Progenitor cell of endocrine pancreas (in vitro differentiated cells): ENCODE measurements around the gene HEXIM2. TPM values are rescaled to one million over a fixed set of nuclear protein-coding genes. Genes with fewer than 3 reads are reported as not detected.
"Not testable (repeated sequence)": the region's sequence is repeated elsewhere in the genome, so short reads cannot be mapped to it uniquely, and the experiment has no call there.

Experiments
- DNase-seq: peaks from one replicate; pipeline ENCODE4 v3.0.0; 2021; ENCODE audit warnings: low spot score; ENCODE audit not compliant: unreplicated experiment
- H3K27ac Mint-ChIP-seq: 2 replicates; pipeline ENCODE4 v1.8.0; 2021; ENCODE audit warnings: mild to moderate bottlenecking, moderate library complexity, mixed read lengths
- H3K27me3 Mint-ChIP-seq: 2 replicates; pipeline ENCODE4 v1.8.0; 2021; ENCODE audit warnings: mixed read lengths
- H3K36me3 Mint-ChIP-seq: 2 replicates; pipeline ENCODE4 v1.8.0; 2022; ENCODE audit warnings: mixed read lengths; ENCODE audit not compliant: insufficient read depth
- H3K4me1 Mint-ChIP-seq: 2 replicates; pipeline ENCODE4 v1.8.0; 2021; ENCODE audit warnings: low read depth, mixed read lengths
- H3K4me3 Mint-ChIP-seq: 2 replicates; pipeline ENCODE4 v1.8.0; 2021; ENCODE audit warnings: low read depth, mild to moderate bottlenecking, moderate library complexity, mixed read lengths
- H3K9me3 Mint-ChIP-seq: 2 replicates; pipeline ENCODE4 v1.8.0; 2021; ENCODE audit warnings: low read depth, mixed read lengths
- total RNA-seq: library from RNA; stranded (reverse); gene quantifications from 2 replicates; pipeline ENCODE4 v1.2.1, GENCODE V29; 2021
- TF ChIP-seq, protein P1 (sequence below): fragments of 200-600 bp; sonication (generic); IDR thresholded peaks from one replicate; pipeline ENCODE4 v1.5.0; 2021; ENCODE audit warnings: antibody characterized with exemption, mild to moderate bottlenecking; ENCODE audit not compliant: unreplicated experiment

HEXIM2 gene
- total RNA-seq, 1 donor from 2014 or later: 11.9 TPM

DNA sequence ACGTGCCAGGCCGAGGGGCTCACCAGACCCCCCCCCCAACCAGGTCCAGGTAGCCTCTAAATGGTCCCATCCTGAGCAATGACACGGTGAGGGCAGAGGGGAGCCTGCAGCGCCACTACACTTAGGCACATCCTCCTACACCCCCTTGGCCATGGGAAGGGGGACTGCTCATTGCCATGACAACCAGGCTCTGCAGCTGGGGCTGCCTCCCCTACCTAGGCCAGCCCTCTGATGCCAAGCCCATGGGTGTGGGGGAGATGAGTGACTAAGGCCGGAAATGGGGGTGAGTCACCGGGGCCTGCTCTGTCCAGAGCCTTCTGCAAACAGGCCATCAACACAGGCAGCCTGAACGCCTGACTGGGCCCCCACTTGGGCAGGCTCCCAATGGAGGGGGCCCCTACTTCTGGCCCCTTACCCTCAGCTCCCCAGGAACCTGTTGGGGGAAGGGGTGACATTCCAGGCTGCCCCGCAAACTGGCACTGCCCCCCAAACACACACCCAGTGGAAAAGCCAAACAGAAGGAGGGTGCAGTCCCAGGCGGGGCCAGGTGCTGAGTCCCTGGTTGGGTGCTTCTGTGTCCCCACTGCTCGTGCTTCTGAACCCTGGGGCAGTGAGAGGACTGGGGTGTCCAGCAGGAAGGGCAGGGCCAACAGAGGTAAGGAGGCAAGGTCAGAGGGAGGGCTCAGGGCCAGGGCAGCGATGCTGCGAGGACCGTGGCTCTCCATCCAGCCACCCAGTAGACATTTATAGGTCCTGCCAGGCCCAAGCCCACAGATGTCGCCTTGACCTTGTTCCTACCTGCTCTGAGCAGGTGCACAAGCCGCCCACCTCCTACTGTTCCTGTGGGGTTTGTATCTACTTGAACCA is 37.5 kb upstream of the HEXIM2 start:
- Mint-ChIP-seq H3K36me3 (no peaks in the 10 kb centered on the region), H3K4me1 (peaks cover 25% of the 10 kb centered on the region), H3K9me3 (no peaks in the 10 kb centered on the region), H3K27me3 (no peaks in the 10 kb centered on the region), H3K4me3 (no peak overlapping the region), H3K27ac (no peak overlapping the region)
- TF ChIP-seq, protein P1, sequence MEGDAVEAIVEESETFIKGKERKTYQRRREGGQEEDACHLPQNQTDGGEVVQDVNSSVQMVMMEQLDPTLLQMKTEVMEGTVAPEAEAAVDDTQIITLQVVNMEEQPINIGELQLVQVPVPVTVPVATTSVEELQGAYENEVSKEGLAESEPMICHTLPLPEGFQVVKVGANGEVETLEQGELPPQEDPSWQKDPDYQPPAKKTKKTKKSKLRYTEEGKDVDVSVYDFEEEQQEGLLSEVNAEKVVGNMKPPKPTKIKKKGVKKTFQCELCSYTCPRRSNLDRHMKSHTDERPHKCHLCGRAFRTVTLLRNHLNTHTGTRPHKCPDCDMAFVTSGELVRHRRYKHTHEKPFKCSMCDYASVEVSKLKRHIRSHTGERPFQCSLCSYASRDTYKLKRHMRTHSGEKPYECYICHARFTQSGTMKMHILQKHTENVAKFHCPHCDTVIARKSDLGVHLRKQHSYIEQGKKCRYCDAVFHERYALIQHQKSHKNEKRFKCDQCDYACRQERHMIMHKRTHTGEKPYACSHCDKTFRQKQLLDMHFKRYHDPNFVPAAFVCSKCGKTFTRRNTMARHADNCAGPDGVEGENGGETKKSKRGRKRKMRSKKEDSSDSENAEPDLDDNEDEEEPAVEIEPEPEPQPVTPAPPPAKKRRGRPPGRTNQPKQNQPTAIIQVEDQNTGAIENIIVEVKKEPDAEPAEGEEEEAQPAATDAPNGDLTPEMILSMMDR: no peak
- DNase-seq: no peak

DNA sequence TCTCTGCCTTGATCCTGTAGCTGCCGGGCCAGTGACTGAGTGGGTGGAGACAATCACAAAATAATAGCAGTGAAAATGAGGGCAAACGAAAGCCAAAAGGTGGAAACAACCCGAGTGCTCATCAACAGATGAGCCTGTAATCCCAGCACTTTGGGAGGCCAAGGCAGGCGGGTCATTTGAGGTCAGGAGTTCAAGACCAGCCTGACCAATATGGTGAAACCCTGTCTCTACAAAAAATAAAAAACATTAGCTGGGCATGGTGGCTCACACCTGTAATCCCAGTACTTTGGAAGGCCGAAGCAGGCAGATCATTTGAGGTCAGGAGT is 36.9 kb upstream of the HEXIM2 start:
- DNase-seq, H3K27me3 Mint-ChIP-seq, H3K36me3 Mint-ChIP-seq, H3K4me3 Mint-ChIP-seq, H3K9me3 Mint-ChIP-seq, H3K27ac Mint-ChIP-seq: not testable (repeated sequence)
- H3K4me1 Mint-ChIP-seq: peaks cover 25% of the 10 kb centered on the region

DNA sequence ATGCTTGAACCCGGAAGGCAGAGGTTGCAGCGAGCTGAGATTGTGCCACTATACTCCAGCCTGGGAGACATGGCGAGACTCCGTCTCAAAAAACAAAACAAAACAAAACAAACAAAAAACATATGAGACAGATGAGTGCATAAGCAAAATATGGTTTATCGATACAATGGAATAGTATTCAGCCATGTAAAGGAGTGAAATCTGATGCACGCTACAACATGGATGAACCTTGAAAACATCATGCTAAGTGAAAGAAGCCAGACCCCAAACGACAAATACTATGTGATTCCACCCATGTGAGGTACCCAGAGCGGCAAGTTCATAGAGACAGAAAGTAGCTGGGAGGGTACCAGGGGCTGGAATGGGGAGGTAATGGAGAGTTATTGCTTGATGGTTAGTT is 36.2 kb upstream of the HEXIM2 start:
- DNase-seq: no peak
- H3K27ac Mint-ChIP-seq: no peak overlapping the region
- no peaks in the 10 kb centered on the region for H3K36me3 Mint-ChIP-seq
- H3K9me3 Mint-ChIP-seq: no peaks in the 10 kb centered on the region
- no peaks in the 10 kb centered on the region for H3K27me3 Mint-ChIP-seq
- peaks cover 25% of the 10 kb centered on the region for H3K4me1 Mint-ChIP-seq
- no peak overlapping the region for H3K4me3 Mint-ChIP-seq
- TF ChIP-seq, protein P1: no peak

DNA sequence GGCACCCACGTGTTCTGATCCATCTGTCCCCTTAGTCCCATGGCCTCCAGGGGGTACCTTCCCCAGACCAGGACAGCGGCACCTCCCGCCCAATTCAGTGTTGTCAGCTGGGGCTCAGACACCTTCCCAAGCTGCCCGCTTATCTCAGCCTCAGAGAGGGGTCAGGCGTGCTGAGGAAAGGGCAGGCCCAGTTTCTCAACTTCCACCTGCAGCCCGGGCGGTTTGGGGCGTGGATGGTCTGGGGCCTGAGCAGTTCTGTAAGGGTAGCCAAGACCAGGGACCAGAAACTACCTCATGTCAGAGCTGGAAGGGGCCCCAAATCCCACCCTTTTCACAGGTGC is 34.5 kb upstream of the HEXIM2 start:
- H3K9me3 Mint-ChIP-seq: no peaks in the 10 kb centered on the region
- no peak overlapping the region for H3K4me3 Mint-ChIP-seq
- no peaks in the 10 kb centered on the region for H3K27me3 Mint-ChIP-seq
- peak overlapping the region; percentile 87 for H3K27ac Mint-ChIP-seq
- peaks cover 25% of the 10 kb centered on the region for H3K4me1 Mint-ChIP-seq
- no peaks in the 10 kb centered on the region for H3K36me3 Mint-ChIP-seq
- no peak for DNase-seq
- TF ChIP-seq, protein P1: no peak

DNA sequence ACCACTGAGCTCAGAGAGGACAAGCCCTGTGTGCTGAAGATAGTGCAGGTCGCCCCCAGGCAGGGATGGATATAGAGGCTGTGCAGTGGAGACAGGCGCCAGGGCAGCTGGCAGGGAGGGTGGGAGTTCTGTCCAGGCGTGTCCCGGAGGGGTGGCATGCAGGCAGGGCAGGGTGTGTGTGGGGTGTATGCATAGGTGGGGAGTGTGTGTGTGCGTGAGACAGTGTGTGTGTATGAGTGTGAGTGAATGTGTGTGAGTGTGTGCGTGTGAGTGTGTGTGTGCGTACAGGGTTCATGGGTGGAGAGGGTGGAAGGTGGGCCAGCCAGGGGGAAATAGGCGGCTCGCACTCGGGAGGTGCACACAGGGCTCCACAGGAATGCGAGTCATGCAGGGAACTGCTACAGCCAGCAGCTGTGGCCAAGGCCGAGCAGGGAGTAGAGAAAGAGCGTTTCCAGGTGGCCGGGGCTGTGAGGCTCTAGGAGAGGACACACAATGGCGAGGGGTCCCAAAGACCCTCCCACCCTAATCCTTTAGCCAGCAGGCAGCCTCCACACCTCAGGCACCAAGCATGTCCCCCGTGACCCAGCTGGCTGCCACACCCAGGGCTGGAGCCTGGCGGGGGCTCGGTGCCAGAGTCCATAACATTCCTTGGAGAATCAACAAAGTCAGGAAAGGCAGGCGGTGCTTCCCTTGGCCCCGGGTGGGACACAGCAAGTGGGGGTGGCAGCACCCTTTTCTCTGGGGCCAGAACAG is 34.0 kb upstream of the HEXIM2 start:
- TF ChIP-seq, protein P1: no peak
- no peaks in the 10 kb centered on the region for H3K9me3 Mint-ChIP-seq
- no peak for DNase-seq

More for the DNA sequence above, 34.0 kb upstream of the HEXIM2 start:
- H3K4me1 Mint-ChIP-seq: peaks cover 21% of the 10 kb centered on the region
- peak overlapping the region; percentile 19 for H3K4me3 Mint-ChIP-seq
- H3K27me3 Mint-ChIP-seq: no peaks in the 10 kb centered on the region
- no peaks in the 10 kb centered on the region for H3K36me3 Mint-ChIP-seq
- H3K27ac Mint-ChIP-seq: peak overlapping the region; percentile 87
